A673 (cell line): ENCODE measurements around the gene ZNF280D. TPM values are rescaled to one million over a fixed set of nuclear protein-coding genes. Genes with fewer than 3 reads are reported as not detected.
A peak's percentile ranks its signal among the peaks of the same experiment; 100 is the strongest.

ENCODE experiments used
- BruUV-seq: library from RNA; stranded (reverse); fragments of 400-500 nt; replicated peaks from 2 replicates; lab custom pipeline; 2021; lab: Mats Ljungman, UMichigan
- CTCF ChIA-PET: fragments of 300-600 bp; sonication (Branson Sonifier 250); formaldehyde crosslinking; loops from one replicate; lab custom pipeline; 2022; ENCODE audit warnings: antibody characterized with exemption; lab: Charles Lee
- POLR2A ChIA-PET: fragments of 300-600 bp; sonication (Branson Sonifier 250); formaldehyde crosslinking; loops from one replicate; lab custom pipeline; 2022; ENCODE audit warnings: antibody characterized with exemption; ENCODE audit not compliant: low non-redundant PET; lab: Charles Lee
- DNase-seq: peaks from one replicate; pipeline ENCODE4 v3.0.0-alpha.2; 2015; ENCODE audit warnings: low spot score
- H3K27ac ChIP-seq: fragments of 200-600 bp; sonication (generic); 2 replicates; pipeline ENCODE4 v1.5.1; 2016; ENCODE audit warnings: mixed run types, low read depth, mild to moderate bottlenecking, mixed read lengths, antibody characterized with exemption, low read length; ENCODE audit not compliant: poor library complexity, severe bottlenecking
- H3K27me3 ChIP-seq: fragments of 200-600 bp; sonication (generic); replicated peaks from 2 replicates; pipeline ENCODE4 v1.6.1; 2017; ENCODE audit warnings: mixed run types, low read depth, mild to moderate bottlenecking, mixed read lengths, antibody characterized with exemption, low read length; ENCODE audit not compliant: insufficient read depth, poor library complexity
- H3K36me3 ChIP-seq: fragments of 200-600 bp; sonication (generic); 2 replicates; pipeline ENCODE4 v1.6.1; 2016; ENCODE audit warnings: mixed run types, mild to moderate bottlenecking, mixed read lengths, antibody characterized with exemption, low read length; ENCODE audit not compliant: insufficient read depth, poor library complexity, severe bottlenecking
- H3K4me1 ChIP-seq: fragments of 200-600 bp; sonication (generic); 2 replicates; pipeline ENCODE4 v1.6.1; 2017; ENCODE audit warnings: mixed run types, mild to moderate bottlenecking, mixed read lengths, antibody characterized with exemption, low read length; ENCODE audit not compliant: insufficient read depth, poor library complexity, severe bottlenecking
- H3K4me3 ChIP-seq: fragments of 200-600 bp; sonication (generic); 2 replicates; pipeline ENCODE4 v1.5.1; 2016; ENCODE audit warnings: low read depth, mixed run types, mild to moderate bottlenecking, mixed read lengths, low read length; ENCODE audit not compliant: poor library complexity, severe bottlenecking
- H3K9me3 ChIP-seq: fragments of 200-600 bp; sonication (generic); 2 replicates; pipeline ENCODE4 v1.6.1; 2016; ENCODE audit warnings: mixed run types, low read depth, mild to moderate bottlenecking, mixed read lengths, antibody characterized with exemption, low read length; ENCODE audit not compliant: poor library complexity, severe bottlenecking
- EZH2 ChIP-seq: fragments of 200-600 bp; sonication (generic); IDR thresholded peaks from 2 replicates; pipeline ENCODE4 v1.6.1; 2017; ENCODE audit warnings: borderline replicate concordance, low read depth, mild to moderate bottlenecking, mixed read lengths, antibody characterized with exemption, low read length; ENCODE audit not compliant: poor library complexity, severe bottlenecking
- intact Hi-C: fragments of 100-400 bp; cut with micrococcal nuclease; formaldehyde crosslinking; loops from one replicate; pipeline ENCODE4 v1.10.0; 2022; ENCODE audit not compliant: unreplicated experiment
- total RNA-seq: library from RNA; stranded (reverse); gene quantifications from 2 replicates; pipeline ENCODE4 v1.2.3, GENCODE V29; 2021
- TF ChIP-seq, protein P1 (sequence below): fragments of 300-800, 200-600 bp; sonication (generic); conservative IDR thresholded peaks from 2 replicates; pipeline ENCODE4 v1.5.1; 2017; ENCODE audit warnings: low read depth, mild to moderate bottlenecking, antibody characterized with exemption, low read length, moderate library complexity, mixed read lengths

ZNF280D gene
- total RNA-seq, 1 experiment from 2014 or later = 44.1 TPM

DNA sequence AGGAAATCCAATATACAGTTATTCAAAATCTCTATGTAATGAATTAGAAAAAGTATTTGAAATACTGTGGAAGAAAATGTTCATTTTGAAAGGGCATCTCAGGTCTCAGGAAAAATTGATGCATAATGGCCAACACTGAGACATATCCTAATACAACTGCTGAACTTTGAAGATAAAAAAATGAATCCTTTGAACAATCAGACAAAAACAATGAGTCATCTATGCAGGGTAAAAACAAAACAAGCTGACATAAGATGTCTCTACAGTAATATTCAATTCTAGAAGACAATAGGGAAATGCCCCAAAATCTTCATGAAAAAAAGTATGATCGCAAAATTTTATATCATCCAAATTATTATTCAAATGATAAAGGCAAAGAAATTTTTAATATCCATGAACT lies 34.0 kb upstream of the ZNF280D start:
- ChIA-PET POLR2A (interaction anchor here (0.6 kb wide), 1 partner anchor 472 kb away, joined by 17 read pairs; no protein-coding TSS in a partner anchor), CTCF (no interaction called here)
- Histone ChIP-seq H3K36me3 (no peaks in the 10 kb centered on the region), H3K9me3 (no peaks in the 10 kb centered on the region), H3K27me3 (no peaks in the 10 kb centered on the region), H3K27ac (no peak overlapping the region), H3K4me1 (peaks cover 34% of the 10 kb centered on the region), H3K4me3 (no peak overlapping the region)
- intact Hi-C loops = no loop called here
- no TSS peak for BruUV-seq
- no peak for TF ChIP-seq EZH2
- TF ChIP-seq, protein P1, sequence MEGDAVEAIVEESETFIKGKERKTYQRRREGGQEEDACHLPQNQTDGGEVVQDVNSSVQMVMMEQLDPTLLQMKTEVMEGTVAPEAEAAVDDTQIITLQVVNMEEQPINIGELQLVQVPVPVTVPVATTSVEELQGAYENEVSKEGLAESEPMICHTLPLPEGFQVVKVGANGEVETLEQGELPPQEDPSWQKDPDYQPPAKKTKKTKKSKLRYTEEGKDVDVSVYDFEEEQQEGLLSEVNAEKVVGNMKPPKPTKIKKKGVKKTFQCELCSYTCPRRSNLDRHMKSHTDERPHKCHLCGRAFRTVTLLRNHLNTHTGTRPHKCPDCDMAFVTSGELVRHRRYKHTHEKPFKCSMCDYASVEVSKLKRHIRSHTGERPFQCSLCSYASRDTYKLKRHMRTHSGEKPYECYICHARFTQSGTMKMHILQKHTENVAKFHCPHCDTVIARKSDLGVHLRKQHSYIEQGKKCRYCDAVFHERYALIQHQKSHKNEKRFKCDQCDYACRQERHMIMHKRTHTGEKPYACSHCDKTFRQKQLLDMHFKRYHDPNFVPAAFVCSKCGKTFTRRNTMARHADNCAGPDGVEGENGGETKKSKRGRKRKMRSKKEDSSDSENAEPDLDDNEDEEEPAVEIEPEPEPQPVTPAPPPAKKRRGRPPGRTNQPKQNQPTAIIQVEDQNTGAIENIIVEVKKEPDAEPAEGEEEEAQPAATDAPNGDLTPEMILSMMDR = no peak
- no peak for DNase-seq

DNA sequence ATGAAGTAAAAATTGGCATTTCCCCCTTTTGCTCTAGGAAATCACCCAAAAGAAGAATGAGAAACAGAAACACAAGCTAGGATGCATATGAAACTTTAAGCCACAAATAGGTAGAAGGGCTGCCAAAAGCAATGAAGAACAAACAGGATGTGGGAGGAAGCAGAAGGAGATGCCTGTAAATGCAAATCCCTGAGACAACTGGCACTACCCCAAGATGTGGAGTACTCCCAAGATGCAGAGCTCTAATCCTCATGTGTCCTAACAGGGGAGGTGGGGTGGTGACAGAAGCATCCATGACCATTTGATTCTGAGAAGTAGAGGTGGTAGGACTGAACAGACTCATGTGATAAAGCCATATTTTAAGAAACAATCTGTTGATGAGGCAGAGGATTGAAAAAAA lies 31.9 kb upstream of the ZNF280D start:
- BruUV-seq = no TSS peak
- H3K27me3 ChIP-seq = no peaks in the 10 kb centered on the region
- ChIA-PET CTCF (no interaction called here), POLR2A (no interaction called here)
- H3K36me3 ChIP-seq = no peaks in the 10 kb centered on the region
- H3K4me1 ChIP-seq = peaks cover 41% of the 10 kb centered on the region
- intact Hi-C loops = no loop called here
- H3K4me3 ChIP-seq = no peak overlapping the region
- TF ChIP-seq EZH2 = no peak
- TF ChIP-seq, protein P1 = no peak
- H3K9me3 ChIP-seq = no peaks in the 10 kb centered on the region
- peak; percentile 79 for DNase-seq
- H3K27ac ChIP-seq = no peak overlapping the region

GRCh38 chr15:56763141-56763895 lies 30.0 kb upstream of the ZNF280D start:
- H3K27me3 ChIP-seq = no peaks in the 10 kb centered on the region
- peaks cover 42% of the 10 kb centered on the region for H3K4me1 ChIP-seq
- intact Hi-C loops = no loop called here
- no peak overlapping the region for H3K4me3 ChIP-seq
- peak; percentile 22 for DNase-seq
- no peaks in the 10 kb centered on the region for H3K9me3 ChIP-seq
- POLR2A ChIA-PET = no interaction called here
- TF ChIP-seq, protein P1 = no peak
- TF ChIP-seq EZH2 = no peak
- CTCF ChIA-PET = no interaction called here
- no TSS peak for BruUV-seq
- H3K36me3 ChIP-seq = no peaks in the 10 kb centered on the region
- no peak overlapping the region for H3K27ac ChIP-seq
